Left lung (tissue), 10 donors: Measurements from ENCODE around the gene RALGPS1. TPM values are rescaled to one million over a fixed set of nuclear protein-coding genes. Genes with fewer than 3 reads are reported as not detected.

Experiments
- ATAC-seq: fragments of 200-7000 bp; cut with Tn5 transposase; one replicate; pipeline ENCODE4 v1.9.1; 2020; ENCODE audit warnings: moderate library complexity
- DNase-seq, 4 donors: peaks; one replicate each; pipeline ENCODE4 v3.0.0-alpha.2; 2013 to 2020
- H3K27ac ChIP-seq, 2 donors: fragments of 200-600 bp; sonication (generic) in 1 of 2; one replicate each; pipeline versions ENCODE4 v1.5.0 to v1.8.0; 2020 to 2021
- H3K27me3 ChIP-seq, 2 donors: fragments of 200-600 bp; sonication (generic) in 1 of 2; one replicate each; pipeline versions ENCODE4 v1.5.0 to v1.8.0; 2020 to 2021
- H3K36me3 ChIP-seq, 2 donors: fragments of 200-600 bp; sonication (generic) in 1 of 2; one replicate each; pipeline versions ENCODE4 v1.5.0 to v1.8.0; 2020 to 2021
- H3K4me1 ChIP-seq, 2 donors: fragments of 200-600 bp; one replicate each; pipeline ENCODE4 v1.8.0; 2021
- H3K4me3 ChIP-seq, 2 donors: fragments of 200-600 bp; sonication (generic) in 1 of 2; one replicate each; pipeline versions ENCODE4 v1.5.0 to v1.8.0; 2020 to 2021; ENCODE audit warnings: mild to moderate bottlenecking in 1 of 2
- H3K9me3 ChIP-seq, 2 donors: fragments of 200-600 bp; sonication (generic) in 1 of 2; one replicate each; pipeline versions ENCODE4 v1.5.0 to v1.8.0; 2020 to 2021
- CTCF ChIP-seq, 2 donors: fragments of 200-600 bp; sonication (generic) in 1 of 2; IDR thresholded peaks; one replicate each; pipeline versions ENCODE4 v1.5.0 to v1.8.0; 2021; ENCODE audit warnings: antibody characterized with exemption in 2 of 2
- intact Hi-C, 2 donors: fragments of 100-400 bp; cut with DNase I; formaldehyde crosslinking; loops; one replicate each; pipeline versions ENCODE4 v1.11.2 to v1.14.2; 2022
- polyA plus RNA-seq, 6 donors: library from polyadenylated mRNA; unstranded; fragments of 120-200 nt; gene quantifications; one replicate each; pipeline ENCODE4 v1.2.1, GENCODE V29; 2013; ENCODE audit not compliant: insufficient read length in 6 of 6
- total RNA-seq, 2 donors: library from RNA; stranded (reverse); fragmentation: NEBNext Ultra II Directional; extraction: Animal tissue kit (Norgen Biotek cat#: 25700); gene quantifications; one replicate each; pipeline ENCODE4 v1.2.1, GENCODE V29; 2021
- donor health status: DM: no; HTN: yes; CAD: no.
- donor health status: DM: no; HTN: no; CAD: no.

The RALGPS1 gene
- total and polyA plus RNA-seq, 8 donors, result 11.9 to 27.6 (median 21.5) TPM

- Histone ChIP-seq H3K4me3 (no peak overlapping the region), H3K4me1 (no peaks in the 10 kb centered on the region), H3K9me3 (no peaks in the 10 kb centered on the region), H3K36me3 (no peaks in the 10 kb centered on the region), H3K27ac (no peak overlapping the region), H3K27me3 (no peaks in the 10 kb centered on the region)
- intact Hi-C loops, result loop anchor here (10.0 kb wide), 2 partner anchors 135 to 275 kb away; no protein-coding TSS in a partner anchor
- ATAC-seq (no peak), DNase-seq (peak in 1 of 4 donors; percentile 53)
- no peak for TF ChIP-seq CTCF (IDR thresholded peaks at IDR 0.05)
Measured at GRCh38 chr9:127209948-127210640, 295.5 kb downstream of the RALGPS1 start.

- ATAC-seq (no peak), DNase-seq (no peak)
- no peak for TF ChIP-seq CTCF (IDR thresholded peaks at IDR 0.05)
- H3K4me1 ChIP-seq, result no peaks in the 10 kb centered on the region
- no peak overlapping the region for H3K4me3 ChIP-seq
- intact Hi-C loops, result loop anchor here in 1 of 2 donors (10.0 kb wide), 1 partner anchor 134 kb away; no protein-coding TSS in a partner anchor
- no peak overlapping the region for H3K27ac ChIP-seq
- no peaks in the 10 kb centered on the region for H3K9me3 ChIP-seq
- H3K36me3 ChIP-seq, result no peaks in the 10 kb centered on the region
- H3K27me3 ChIP-seq, result no peaks in the 10 kb centered on the region
Measured at GRCh38 chr9:127210851-127211730, 296.5 kb downstream of the RALGPS1 start.

GRCh38 chr9:127211983-127212382, 297.4 kb downstream of the RALGPS1 start:
- intact Hi-C loops, result loop anchor here in 1 of 2 donors (10.0 kb wide), 1 partner anchor 133 kb away; no protein-coding TSS in a partner anchor
- Histone ChIP-seq H3K36me3 (no peaks in the 10 kb centered on the region), H3K9me3 (no peaks in the 10 kb centered on the region), H3K4me1 (no peaks in the 10 kb centered on the region), H3K27me3 (no peaks in the 10 kb centered on the region), H3K27ac (no peak overlapping the region), H3K4me3 (no peak overlapping the region)
- DNase-seq (no peak), ATAC-seq (no peak)
- no peak for TF ChIP-seq CTCF (IDR thresholded peaks at IDR 0.05)

- Histone ChIP-seq H3K9me3 (no peaks in the 10 kb centered on the region), H3K4me3 (no peak overlapping the region), H3K27me3 (no peaks in the 10 kb centered on the region), H3K4me1 (no peaks in the 10 kb centered on the region), H3K36me3 (no peaks in the 10 kb centered on the region), H3K27ac (no peak overlapping the region)
- ATAC-seq (no peak), DNase-seq (no peak)
- no peak for TF ChIP-seq CTCF (IDR thresholded peaks at IDR 0.05)
- intact Hi-C loops, result loop anchor here in 1 of 2 donors (10.0 kb wide), 1 partner anchor 132 kb away; no protein-coding TSS in a partner anchor
Measured at GRCh38 chr9:127212453-127212852, 297.9 kb downstream of the RALGPS1 start.

GRCh38 chr9:127213859-127214258, 299.3 kb downstream of the RALGPS1 start:
- no peak for TF ChIP-seq CTCF (IDR thresholded peaks at IDR 0.05)
- Histone ChIP-seq H3K9me3 (no peaks in the 10 kb centered on the region), H3K36me3 (no peaks in the 10 kb centered on the region), H3K27ac (no peak overlapping the region), H3K4me1 (no peaks in the 10 kb centered on the region), H3K27me3 (no peaks in the 10 kb centered on the region), H3K4me3 (no peak overlapping the region)
- DNase-seq (no peak), ATAC-seq (no peak)
- intact Hi-C loops, result loop anchor here in 1 of 2 donors (10.0 kb wide), 1 partner anchor 131 kb away; no protein-coding TSS in a partner anchor
